ENCODE data around the gene CDH13.

CDH13 gene

DNA sequence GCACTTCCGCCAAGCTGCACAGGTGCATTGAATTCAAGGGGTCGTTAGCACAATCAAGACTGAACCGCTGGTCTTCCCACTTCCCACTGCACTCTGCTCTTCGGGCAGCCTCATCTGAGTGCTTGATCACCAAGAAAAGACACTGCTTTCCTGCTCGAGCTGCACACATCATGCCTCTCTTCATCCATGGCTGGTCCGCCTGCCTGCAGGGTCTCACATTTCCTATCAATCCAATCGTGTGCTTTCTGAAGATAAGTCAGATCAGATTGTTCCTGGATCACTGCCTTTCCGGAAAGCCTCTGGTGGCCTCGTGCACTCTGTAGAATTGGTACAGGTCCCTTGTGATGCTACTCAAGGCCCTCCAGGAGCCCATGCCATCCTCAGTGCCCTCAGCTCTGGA lies 1150.2 kb downstream of the CDH13 start:
- TF ChIP-seq, protein P1, sequence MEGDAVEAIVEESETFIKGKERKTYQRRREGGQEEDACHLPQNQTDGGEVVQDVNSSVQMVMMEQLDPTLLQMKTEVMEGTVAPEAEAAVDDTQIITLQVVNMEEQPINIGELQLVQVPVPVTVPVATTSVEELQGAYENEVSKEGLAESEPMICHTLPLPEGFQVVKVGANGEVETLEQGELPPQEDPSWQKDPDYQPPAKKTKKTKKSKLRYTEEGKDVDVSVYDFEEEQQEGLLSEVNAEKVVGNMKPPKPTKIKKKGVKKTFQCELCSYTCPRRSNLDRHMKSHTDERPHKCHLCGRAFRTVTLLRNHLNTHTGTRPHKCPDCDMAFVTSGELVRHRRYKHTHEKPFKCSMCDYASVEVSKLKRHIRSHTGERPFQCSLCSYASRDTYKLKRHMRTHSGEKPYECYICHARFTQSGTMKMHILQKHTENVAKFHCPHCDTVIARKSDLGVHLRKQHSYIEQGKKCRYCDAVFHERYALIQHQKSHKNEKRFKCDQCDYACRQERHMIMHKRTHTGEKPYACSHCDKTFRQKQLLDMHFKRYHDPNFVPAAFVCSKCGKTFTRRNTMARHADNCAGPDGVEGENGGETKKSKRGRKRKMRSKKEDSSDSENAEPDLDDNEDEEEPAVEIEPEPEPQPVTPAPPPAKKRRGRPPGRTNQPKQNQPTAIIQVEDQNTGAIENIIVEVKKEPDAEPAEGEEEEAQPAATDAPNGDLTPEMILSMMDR (IDR thresholded peaks at IDR 0.05; ENCODE audit: insufficient read depth, low read length), result no peak
- TF ChIP-seq, protein P2, sequence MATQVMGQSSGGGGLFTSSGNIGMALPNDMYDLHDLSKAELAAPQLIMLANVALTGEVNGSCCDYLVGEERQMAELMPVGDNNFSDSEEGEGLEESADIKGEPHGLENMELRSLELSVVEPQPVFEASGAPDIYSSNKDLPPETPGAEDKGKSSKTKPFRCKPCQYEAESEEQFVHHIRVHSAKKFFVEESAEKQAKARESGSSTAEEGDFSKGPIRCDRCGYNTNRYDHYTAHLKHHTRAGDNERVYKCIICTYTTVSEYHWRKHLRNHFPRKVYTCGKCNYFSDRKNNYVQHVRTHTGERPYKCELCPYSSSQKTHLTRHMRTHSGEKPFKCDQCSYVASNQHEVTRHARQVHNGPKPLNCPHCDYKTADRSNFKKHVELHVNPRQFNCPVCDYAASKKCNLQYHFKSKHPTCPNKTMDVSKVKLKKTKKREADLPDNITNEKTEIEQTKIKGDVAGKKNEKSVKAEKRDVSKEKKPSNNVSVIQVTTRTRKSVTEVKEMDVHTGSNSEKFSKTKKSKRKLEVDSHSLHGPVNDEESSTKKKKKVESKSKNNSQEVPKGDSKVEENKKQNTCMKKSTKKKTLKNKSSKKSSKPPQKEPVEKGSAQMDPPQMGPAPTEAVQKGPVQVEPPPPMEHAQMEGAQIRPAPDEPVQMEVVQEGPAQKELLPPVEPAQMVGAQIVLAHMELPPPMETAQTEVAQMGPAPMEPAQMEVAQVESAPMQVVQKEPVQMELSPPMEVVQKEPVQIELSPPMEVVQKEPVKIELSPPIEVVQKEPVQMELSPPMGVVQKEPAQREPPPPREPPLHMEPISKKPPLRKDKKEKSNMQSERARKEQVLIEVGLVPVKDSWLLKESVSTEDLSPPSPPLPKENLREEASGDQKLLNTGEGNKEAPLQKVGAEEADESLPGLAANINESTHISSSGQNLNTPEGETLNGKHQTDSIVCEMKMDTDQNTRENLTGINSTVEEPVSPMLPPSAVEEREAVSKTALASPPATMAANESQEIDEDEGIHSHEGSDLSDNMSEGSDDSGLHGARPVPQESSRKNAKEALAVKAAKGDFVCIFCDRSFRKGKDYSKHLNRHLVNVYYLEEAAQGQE (IDR thresholded peaks at IDR 0.05; ENCODE audit: insufficient replicate concordance, low read depth), result no peak
- TF ChIP-seq GABPA (IDR thresholded peaks at IDR 0.05; ENCODE audit: low read depth), result no peak
- TF ChIP-seq POLR2AphosphoS5 (IDR thresholded peaks at IDR 0.05; ENCODE audit: low read depth), result no peak
- Histone ChIP-seq H3K27me3 (ENCODE audit: insufficient read depth, poor library complexity, severe bottlenecking) (no peaks in the 10 kb centered on the region), H3K27ac (replicated peaks) (no peak overlapping the region), H3K4me3 (replicated peaks; ENCODE audit: insufficient read depth, low read length) (no peak overlapping the region)
- no peak for DNase-seq (ENCODE audit: low read depth in 1 of 2, low spot score in 1 of 2)

DNA sequence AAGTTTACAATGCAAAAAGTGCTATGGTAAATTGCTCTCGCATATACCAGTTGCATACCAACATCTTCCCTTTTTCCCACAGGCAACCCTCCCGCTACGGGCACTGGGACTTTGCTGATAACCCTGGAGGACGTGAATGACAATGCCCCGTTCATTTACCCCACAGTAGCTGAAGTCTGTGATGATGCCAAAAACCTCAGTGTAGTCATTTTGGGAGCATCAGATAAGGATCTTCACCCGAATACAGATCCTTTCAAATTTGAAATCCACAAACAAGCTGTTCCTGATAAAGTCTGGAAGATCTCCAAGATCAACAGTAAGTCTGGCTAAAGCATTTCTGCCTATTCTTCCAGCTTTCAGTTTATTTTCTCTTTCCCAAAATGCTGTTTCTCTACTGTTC lies 1153.1 kb downstream of the CDH13 start:
- H3K27me3 ChIP-seq (ENCODE audit: insufficient read depth, poor library complexity, severe bottlenecking), result no peaks in the 10 kb centered on the region
- H3K27ac ChIP-seq (replicated peaks), result no peak overlapping the region
- TF ChIP-seq, protein P1 (IDR thresholded peaks at IDR 0.05; ENCODE audit: insufficient read depth, low read length), result no peak
- no peak for DNase-seq (ENCODE audit: low read depth in 1 of 2, low spot score in 1 of 2)
- no peak overlapping the region for H3K4me3 ChIP-seq (replicated peaks; ENCODE audit: insufficient read depth, low read length)

DNA sequence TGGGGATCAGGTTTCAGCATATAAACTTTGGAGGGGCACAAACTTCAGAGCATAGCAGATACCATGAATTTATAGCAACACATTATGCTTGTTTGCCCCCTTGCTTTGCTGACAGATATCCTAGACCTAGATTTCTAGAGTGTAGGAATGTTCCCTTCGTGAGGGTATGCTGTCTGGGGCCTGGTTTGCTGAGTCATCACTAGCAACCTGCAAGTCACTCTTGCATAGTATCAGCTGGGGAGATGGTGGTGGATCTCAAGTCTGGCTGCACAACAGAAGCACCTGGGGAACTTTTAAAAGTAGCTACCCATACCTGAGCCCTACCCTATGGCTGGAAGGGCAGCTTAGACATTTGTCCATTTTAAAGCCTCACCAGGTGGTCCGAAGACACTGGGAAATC lies 1158.7 kb downstream of the CDH13 start:
- H3K27me3 ChIP-seq (ENCODE audit: insufficient read depth, poor library complexity, severe bottlenecking), result no peaks in the 10 kb centered on the region
- TF ChIP-seq GABPA (IDR thresholded peaks at IDR 0.05; ENCODE audit: low read depth) (no peak), SPI1 (IDR thresholded peaks at IDR 0.05; ENCODE audit: borderline replicate concordance, low read depth) (no peak), POLR2AphosphoS5 (IDR thresholded peaks at IDR 0.05; ENCODE audit: low read depth) (no peak)
- TF ChIP-seq, protein P1 (IDR thresholded peaks at IDR 0.05; ENCODE audit: insufficient read depth, low read length), result no peak
- TF ChIP-seq, protein P2 (IDR thresholded peaks at IDR 0.05; ENCODE audit: insufficient replicate concordance, low read depth), result no peak
- no peak overlapping the region for H3K27ac ChIP-seq (replicated peaks)
- H3K4me3 ChIP-seq (replicated peaks; ENCODE audit: insufficient read depth, low read length), result no peak overlapping the region
- DNase-seq (ENCODE audit: low read depth in 1 of 2, low spot score in 1 of 2), result no peak

DNA sequence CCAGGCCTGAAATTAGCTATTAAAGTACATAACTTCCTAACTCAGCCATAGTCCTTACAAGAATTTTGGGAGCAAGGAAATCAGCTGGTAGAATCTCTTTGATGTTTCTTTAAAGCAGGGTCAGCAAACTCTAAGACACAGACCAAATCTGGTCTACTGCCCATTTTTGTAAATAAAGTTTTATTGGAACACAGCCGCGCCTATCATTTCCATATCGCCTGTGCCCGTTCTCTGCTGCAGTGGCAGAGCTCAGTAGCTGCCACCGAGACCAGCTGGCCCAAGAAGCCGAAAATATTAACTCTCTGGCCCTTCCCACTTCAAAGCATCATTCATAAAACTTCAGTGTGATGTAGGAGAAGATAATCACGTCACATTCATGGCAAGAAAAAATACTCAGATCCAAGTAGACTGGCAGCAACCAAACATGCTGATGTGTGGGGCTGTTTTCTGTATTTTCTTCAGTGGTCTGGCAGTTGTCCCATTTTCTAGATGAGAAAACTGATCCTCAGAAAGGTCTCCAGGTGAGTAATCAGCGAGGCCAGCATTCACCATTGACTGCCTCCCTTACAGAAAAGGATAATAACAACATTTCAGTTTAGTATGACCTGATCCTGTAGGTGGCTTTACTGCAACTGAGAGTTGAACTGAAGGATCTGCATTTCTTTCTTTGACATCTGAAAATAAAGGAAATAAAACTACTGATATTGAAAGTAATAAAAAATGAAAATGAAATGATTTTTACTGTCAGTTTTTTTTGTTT lies 1163.1 kb downstream of the CDH13 start:
- Histone ChIP-seq H3K4me3 (replicated peaks; ENCODE audit: insufficient read depth, low read length) (no peak overlapping the region), H3K27me3 (ENCODE audit: insufficient read depth, poor library complexity, severe bottlenecking) (no peaks in the 10 kb centered on the region), H3K27ac (replicated peaks) (no peak overlapping the region)
- no peak for DNase-seq (ENCODE audit: low read depth in 1 of 2, low spot score in 1 of 2)
- TF ChIP-seq SPI1 (IDR thresholded peaks at IDR 0.05; ENCODE audit: borderline replicate concordance, low read depth) (no peak), POLR2AphosphoS5 (IDR thresholded peaks at IDR 0.05; ENCODE audit: low read depth) (no peak), GABPA (IDR thresholded peaks at IDR 0.05; ENCODE audit: low read depth) (no peak)
- TF ChIP-seq, protein P1 (IDR thresholded peaks at IDR 0.05; ENCODE audit: insufficient read depth, low read length), result no peak
- TF ChIP-seq, protein P2 (IDR thresholded peaks at IDR 0.05; ENCODE audit: insufficient replicate concordance, low read depth), result no peak
